ENCODE measurements around the gene CACNA1H.

DNA sequence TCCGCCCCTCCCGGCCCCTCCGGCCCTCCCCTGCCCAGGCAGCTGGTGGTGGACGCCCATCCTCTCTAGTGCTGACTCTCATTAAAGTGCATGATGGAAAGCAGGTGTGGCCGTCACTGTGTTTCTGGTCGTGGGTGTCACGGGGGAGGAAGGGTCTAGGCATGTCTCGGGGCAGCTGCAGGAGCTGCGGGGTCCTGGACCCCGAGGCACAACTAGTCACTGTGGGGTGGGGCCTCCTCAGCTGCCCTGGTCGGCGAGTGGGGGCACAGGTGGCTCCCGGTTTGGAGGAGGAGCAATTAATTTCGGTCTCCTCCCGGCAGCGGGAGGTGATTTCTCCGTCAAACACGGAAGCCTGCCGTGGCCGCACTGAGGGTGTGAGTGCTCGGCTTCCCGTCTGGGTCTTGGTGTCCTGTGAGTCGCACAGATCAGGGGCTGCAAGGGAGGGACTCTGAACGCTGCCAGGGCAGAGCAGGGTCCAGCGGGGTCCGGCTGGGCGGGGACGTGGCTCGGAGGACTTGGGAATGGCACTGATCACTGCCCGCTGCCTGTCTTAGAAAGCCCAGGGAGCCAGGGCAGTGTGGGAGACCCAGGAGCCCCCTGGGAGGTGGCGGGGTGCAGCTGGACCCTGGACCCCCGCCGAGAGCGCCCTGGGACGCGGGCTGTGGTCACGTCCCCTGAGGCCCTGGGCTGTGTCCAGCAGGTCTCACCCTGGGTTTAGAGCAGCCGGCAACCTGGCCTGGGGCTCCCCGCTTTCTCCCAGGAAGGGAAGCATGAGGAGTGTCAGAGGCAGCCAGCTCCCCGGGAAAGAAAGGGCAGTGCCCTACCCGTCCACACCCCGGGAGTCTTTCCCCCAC is 106.2 kb downstream of the CACNA1H start:
- TF ChIP-seq POLR2A (IDR thresholded peaks at IDR 0.05): no peak
- TF ChIP-seq CTCF (IDR thresholded peaks at IDR 0.05): no peak

Measured in uterus (tissue), 2 donors.